ENCODE data around the gene SGTA.

SGTA gene

GRCh38 chr19:2768365-2769132 is 14.5 kb downstream of the SGTA start:
- no peak for DNase-seq

- DNase-seq, result no peak
Measured at GRCh38 chr19:2767688-2768087, 15.4 kb downstream of the SGTA start.

GRCh38 chr19:2766594-2767372 is 16.3 kb downstream of the SGTA start:
- no peak for DNase-seq

GRCh38 chr19:2765376-2765775 is 17.7 kb downstream of the SGTA start:
- no peak for DNase-seq

- DNase-seq, result no peak
Measured at GRCh38 chr19:2764945-2765344, 18.1 kb downstream of the SGTA start.

GRCh38 chr19:2763687-2764086 is 19.4 kb downstream of the SGTA start:
- DNase-seq, result no peak

- no peak for DNase-seq
Measured at GRCh38 chr19:2762783-2763496, 20.1 kb downstream of the SGTA start.

- DNase-seq, result no peak
Measured at GRCh38 chr19:2761876-2762782, 20.9 kb downstream of the SGTA start.

GRCh38 chr19:2761309-2761677 is 21.8 kb downstream of the SGTA start:
- no peak for DNase-seq

- no peak for DNase-seq
Measured at GRCh38 chr19:2759965-2760364, 23.1 kb downstream of the SGTA start.

- no peak for DNase-seq
Measured at GRCh38 chr19:2759362-2759761, 23.7 kb downstream of the SGTA start.

GRCh38 chr19:2758601-2759313 is 24.3 kb downstream of the SGTA start:
- DNase-seq, result no peak

GRCh38 chr19:2756921-2757881 is 25.9 kb downstream of the SGTA start:
- DNase-seq, result no peak

GRCh38 chr19:2756477-2756876 is 26.6 kb downstream of the SGTA start:
- DNase-seq, result no peak

- no peak for DNase-seq
Measured at GRCh38 chr19:2755811-2756210, 27.3 kb downstream of the SGTA start.

- no peak for DNase-seq
Measured at GRCh38 chr19:2755448-2755705, 27.7 kb downstream of the SGTA start.

- DNase-seq, result no peak
Measured at GRCh38 chr19:2754659-2755447, 28.2 kb downstream of the SGTA start.

- DNase-seq, result no peak
Measured at GRCh38 chr19:2751438-2751830, 31.6 kb downstream of the SGTA start.

GRCh38 chr19:2750808-2751437 is 32.1 kb downstream of the SGTA start:
- no peak for DNase-seq

- DNase-seq, result no peak
Measured at GRCh38 chr19:2747349-2747748, 35.7 kb downstream of the SGTA start.

All from NCI-H446 treated with DMSO at 0.1 percent for 48 hours (cell line).